Peyer's patch (tissue), 4 donors: ENCODE results near the gene ANAPC15. TPM values are rescaled to one million over a fixed set of nuclear protein-coding genes. Genes with fewer than 3 reads are reported as not detected.

Experiments
- DNase-seq, 3 donors: peaks; one replicate each; pipeline ENCODE4 v3.0.0-alpha.2; 2017 to 2019
- H3K27ac ChIP-seq, 4 donors: fragments of 200-600 bp; sonication (generic); one replicate each; pipeline ENCODE4 v1.5.1; 2016 to 2019
- H3K27me3 ChIP-seq, 2 donors: fragments of 200-600 bp; sonication (generic); one replicate each; pipeline ENCODE4 v1.5.1; 2019
- H3K36me3 ChIP-seq, 3 donors: fragments of 200-600 bp; sonication (generic); one replicate each; pipeline ENCODE4 v1.5.1; 2016 to 2019
- H3K4me1 ChIP-seq, 4 donors: fragments of 200-600 bp; sonication (generic); one replicate each; pipeline ENCODE4 v1.5.1; 2016 to 2019
- H3K4me3 ChIP-seq, 4 donors: fragments of 200-600 bp; sonication (generic); 1 replicate in 3 of 4; 2 replicates in 1 of 4; pipeline ENCODE4 v1.5.1; 2016 to 2019; ENCODE audit warnings: mild to moderate bottlenecking in 1 of 4
- H3K9me3 ChIP-seq, 4 donors: fragments of 200-600 bp; sonication (generic); one replicate each; pipeline ENCODE4 v1.5.1; 2016 to 2019; ENCODE audit warnings: mild to moderate bottlenecking in 1 of 4
- POLR2A ChIP-seq, 2 donors: fragments of 450-650 bp; IDR thresholded peaks; one replicate each; pipeline ENCODE4 v1.5.1; 2017; ENCODE audit warnings: antibody characterized with exemption in 2 of 2, mild to moderate bottlenecking in 2 of 2, moderate library complexity in 2 of 2
- total RNA-seq, 4 donors: library from RNA; depleted of rRNA; stranded (reverse); fragments of >200 nt; gene quantifications; one replicate each; pipeline ENCODE4 v1.1.0, GENCODE V29; 2016
- TF ChIP-seq, protein P1 (sequence below), 6 experiments: fragments of 450-650 bp in 4 of 6; fragments of 200-600 bp in 2 of 6; sonication (generic) in 1 of 6; IDR thresholded peaks; one replicate each; pipeline ENCODE4 v1.5.1; 2017 to 2019; ENCODE audit warnings: antibody characterized with exemption in 6 of 6, mild to moderate bottlenecking in 3 of 6, moderate library complexity in 1 of 6

The ANAPC15 gene
- total RNA-seq, 4 donors from 2014 or later = 24.5 to 56.1 (median 43.0) TPM

DNA sequence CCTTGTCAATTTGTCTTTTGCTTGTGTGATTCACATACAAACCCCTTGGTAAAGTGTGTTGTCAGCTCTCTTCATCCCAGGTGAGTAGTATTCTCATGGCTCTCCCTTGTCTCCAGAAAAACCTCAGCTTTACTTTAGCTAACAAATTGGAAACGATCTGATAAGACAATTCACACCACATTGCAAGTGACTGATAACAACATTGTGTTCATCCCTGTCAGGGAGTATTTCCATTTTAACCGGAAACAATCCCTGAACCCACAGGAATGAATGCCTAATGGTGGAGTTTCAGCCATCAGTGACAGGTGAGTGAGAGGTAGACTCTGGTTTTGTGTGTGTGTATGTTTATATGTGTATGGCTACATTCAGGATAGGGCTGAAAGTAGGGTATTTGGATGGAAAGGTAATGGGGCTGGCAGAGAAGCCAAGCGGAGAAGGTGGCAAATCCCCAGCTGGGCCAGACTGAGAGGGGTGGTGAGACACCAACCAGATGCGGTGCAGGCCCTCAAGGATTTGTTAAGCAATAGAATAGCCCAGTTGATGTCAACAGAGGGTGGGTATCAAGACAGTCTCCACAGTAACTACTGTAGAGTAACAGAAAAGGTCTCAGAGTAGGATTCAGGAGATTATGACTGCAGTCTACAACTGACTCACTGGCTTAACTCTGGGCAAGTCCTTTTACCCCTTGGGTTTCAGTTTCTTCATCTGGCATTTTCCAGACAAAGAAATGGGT lies 24.3 kb downstream of the ANAPC15 start:
- Histone ChIP-seq H3K4me1 (peaks cover 0 to 9% (median 0%) of the 10 kb centered on the region in 4 donors), H3K9me3 (no peaks in the 10 kb centered on the region), H3K27ac (no peak overlapping the region), H3K4me3 (no peak overlapping the region), H3K27me3 (no peaks in the 10 kb centered on the region), H3K36me3 (peaks cover 0 to 5% (median 0%) of the 10 kb centered on the region in 3 donors)
- DNase-seq = no peak
- TF ChIP-seq POLR2A (IDR thresholded peaks at IDR 0.05) = no peak
- TF ChIP-seq, protein P1, sequence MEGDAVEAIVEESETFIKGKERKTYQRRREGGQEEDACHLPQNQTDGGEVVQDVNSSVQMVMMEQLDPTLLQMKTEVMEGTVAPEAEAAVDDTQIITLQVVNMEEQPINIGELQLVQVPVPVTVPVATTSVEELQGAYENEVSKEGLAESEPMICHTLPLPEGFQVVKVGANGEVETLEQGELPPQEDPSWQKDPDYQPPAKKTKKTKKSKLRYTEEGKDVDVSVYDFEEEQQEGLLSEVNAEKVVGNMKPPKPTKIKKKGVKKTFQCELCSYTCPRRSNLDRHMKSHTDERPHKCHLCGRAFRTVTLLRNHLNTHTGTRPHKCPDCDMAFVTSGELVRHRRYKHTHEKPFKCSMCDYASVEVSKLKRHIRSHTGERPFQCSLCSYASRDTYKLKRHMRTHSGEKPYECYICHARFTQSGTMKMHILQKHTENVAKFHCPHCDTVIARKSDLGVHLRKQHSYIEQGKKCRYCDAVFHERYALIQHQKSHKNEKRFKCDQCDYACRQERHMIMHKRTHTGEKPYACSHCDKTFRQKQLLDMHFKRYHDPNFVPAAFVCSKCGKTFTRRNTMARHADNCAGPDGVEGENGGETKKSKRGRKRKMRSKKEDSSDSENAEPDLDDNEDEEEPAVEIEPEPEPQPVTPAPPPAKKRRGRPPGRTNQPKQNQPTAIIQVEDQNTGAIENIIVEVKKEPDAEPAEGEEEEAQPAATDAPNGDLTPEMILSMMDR (IDR thresholded peaks at IDR 0.05) = no peak

DNA sequence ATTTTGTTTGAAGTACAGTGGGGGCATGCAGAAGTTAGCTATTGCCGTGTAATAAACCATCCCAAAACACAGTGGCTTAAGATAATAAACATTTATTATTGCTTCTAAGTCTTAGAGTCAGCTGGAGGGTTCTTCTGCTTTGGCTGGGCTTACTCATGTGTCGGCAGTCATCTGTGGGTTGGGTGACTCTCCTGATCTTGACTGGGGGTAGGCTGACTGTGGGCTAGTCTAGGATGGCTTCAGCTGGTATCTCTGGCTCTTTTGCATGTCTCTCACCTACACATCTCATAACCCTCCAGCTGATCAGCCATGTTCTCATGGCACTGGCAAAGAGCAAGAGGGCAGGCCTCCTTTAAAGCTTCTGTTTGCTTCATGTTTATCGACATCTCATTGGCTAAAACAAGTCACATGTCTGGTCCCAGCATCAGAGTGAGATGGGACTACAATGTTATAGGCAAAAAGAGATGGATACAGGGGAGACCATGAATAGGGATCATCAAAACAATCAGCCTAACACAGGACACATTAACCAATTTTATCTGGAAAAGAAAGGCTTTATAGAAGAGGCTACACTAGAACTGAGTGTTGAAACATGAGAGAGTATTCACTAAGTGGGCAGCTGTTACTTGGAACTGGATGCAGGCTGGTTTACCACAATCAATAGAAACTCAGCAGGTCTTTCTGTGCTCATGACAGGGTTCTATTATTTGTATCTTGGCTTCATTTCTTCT lies 26.7 kb downstream of the ANAPC15 start:
- peaks cover 0 to 4% (median 0%) of the 10 kb centered on the region in 3 donors for H3K36me3 ChIP-seq
- peaks cover 0 to 9% (median 5%) of the 10 kb centered on the region in 4 donors for H3K4me1 ChIP-seq

DNA sequence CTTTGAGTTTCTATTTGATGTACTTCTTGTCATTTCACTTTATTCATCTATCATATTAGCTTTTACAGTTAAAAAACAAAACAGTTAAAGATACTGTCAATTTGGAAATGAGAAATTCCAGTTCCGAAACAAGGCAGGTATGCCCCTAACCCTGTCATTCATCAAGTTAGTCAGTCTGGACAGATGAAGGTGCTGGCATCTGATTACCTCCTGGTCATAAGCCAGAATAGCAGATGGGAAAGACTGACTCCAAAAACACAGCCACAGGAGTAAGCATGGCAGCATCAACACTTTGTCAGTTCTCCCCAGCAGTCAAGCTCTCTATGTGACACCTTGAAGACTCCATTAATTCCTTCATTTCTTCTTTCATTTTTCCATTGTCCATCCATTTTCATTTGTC lies 27.5 kb downstream of the ANAPC15 start:
- Histone ChIP-seq H3K27ac (no peak overlapping the region), H3K4me3 (no peak overlapping the region), H3K27me3 (no peaks in the 10 kb centered on the region), H3K36me3 (no peaks in the 10 kb centered on the region), H3K9me3 (no peaks in the 10 kb centered on the region), H3K4me1 (peaks cover 0 to 8% (median 5%) of the 10 kb centered on the region in 4 donors)
- TF ChIP-seq, protein P1 (IDR thresholded peaks at IDR 0.05) = no peak
- no peak for TF ChIP-seq POLR2A (IDR thresholded peaks at IDR 0.05)
- no peak for DNase-seq

More for the DNA sequence above, 26.7 kb downstream of the ANAPC15 start:
- H3K4me3 ChIP-seq = no peak overlapping the region
- no peak for DNase-seq
- H3K9me3 ChIP-seq = no peaks in the 10 kb centered on the region
- H3K27me3 ChIP-seq = no peaks in the 10 kb centered on the region
- TF ChIP-seq POLR2A (IDR thresholded peaks at IDR 0.05) = no peak
- TF ChIP-seq, protein P1 (IDR thresholded peaks at IDR 0.05) = no peak
- no peak overlapping the region for H3K27ac ChIP-seq

DNA sequence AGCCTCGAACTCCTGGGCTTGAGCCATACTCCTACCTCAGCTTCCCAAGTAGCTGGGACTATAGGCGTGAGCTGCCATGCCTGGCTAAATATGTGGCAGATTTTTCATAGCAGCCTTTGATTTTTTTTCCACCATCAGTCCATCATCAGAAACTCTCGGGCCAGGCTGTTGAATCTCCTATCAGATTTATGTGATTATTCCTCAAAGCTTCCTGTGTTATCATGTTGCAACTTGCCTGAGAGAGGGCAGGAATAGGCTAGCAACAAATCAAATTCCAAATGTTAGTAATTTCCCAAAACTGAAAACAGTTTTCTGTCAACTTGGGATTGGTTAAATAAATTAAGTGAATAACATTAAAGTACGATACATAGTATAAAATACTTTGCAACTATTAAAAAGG lies 28.4 kb downstream of the ANAPC15 start:
- H3K27me3 ChIP-seq = no peaks in the 10 kb centered on the region
- TF ChIP-seq, protein P1 (IDR thresholded peaks at IDR 0.05) = no peak
- no peak for TF ChIP-seq POLR2A (IDR thresholded peaks at IDR 0.05)
- no peaks in the 10 kb centered on the region for H3K36me3 ChIP-seq
- no peaks in the 10 kb centered on the region for H3K9me3 ChIP-seq
- no peak overlapping the region for H3K27ac ChIP-seq
- H3K4me3 ChIP-seq = no peak overlapping the region
- H3K4me1 ChIP-seq = peaks cover 0 to 12% (median 5%) of the 10 kb centered on the region in 4 donors
- no peak for DNase-seq

DNA sequence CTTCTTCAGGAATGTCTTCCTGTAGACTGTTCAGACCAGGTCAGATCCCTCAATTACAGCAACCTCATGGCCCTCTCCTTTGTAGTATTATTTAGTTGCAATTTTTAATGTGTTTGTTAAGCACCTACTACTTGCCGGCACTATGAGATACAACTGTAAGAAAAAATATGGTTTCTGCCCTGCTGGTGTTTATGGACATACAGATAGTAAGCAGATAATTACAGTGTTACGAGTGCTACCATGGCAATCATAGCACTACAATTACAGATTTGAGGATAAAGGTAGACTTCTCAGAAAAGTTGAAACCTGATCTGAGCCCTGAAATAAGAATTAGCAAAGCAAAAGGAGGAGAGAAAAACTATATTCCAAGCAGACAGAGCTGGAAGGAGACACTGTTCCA lies 29.1 kb downstream of the ANAPC15 start:
- H3K4me1 ChIP-seq = peaks cover 0 to 18% (median 5%) of the 10 kb centered on the region in 4 donors
- no peak overlapping the region for H3K4me3 ChIP-seq
- H3K9me3 ChIP-seq = no peaks in the 10 kb centered on the region
- no peaks in the 10 kb centered on the region for H3K27me3 ChIP-seq
- no peak overlapping the region for H3K27ac ChIP-seq
- TF ChIP-seq, protein P1 (IDR thresholded peaks at IDR 0.05) = no peak
- TF ChIP-seq POLR2A (IDR thresholded peaks at IDR 0.05) = no peak
- DNase-seq = no peak
- H3K36me3 ChIP-seq = no peaks in the 10 kb centered on the region
